ENCODE data around the gene IGF1R.

DNA sequence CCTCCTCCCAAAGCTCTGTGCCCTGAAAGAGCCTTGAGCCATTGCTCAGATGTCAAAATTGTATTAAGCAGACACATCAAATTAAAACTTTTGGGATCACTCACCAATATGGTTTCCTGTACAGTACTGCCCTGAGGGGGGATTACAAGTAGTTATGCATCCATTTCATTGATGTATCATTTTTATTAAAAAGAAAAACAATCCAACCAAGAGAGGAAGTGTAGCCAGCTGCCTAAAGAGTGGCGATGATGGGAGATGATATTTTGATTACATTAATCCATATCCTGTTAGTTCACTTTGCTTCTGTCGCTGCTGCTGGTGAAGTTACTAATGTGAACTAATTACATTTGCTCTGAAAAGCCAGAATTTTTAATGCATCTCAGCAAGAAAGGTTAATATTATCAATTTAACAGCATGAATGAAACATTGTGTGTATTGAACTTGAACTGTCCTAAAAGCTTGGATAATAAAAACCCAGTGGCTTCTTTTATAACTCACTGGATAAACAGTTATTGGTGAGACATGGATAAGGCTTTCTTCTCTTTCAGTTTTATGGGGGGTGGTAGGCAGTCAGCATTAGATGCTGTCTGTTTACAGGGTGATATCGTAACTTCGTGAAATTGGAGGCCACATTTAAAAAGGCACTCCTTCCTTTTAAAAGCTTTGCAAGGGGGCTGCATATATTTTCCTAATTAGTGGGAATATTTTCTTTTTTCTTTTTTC lies 87.7 kb downstream of the IGF1R start:
- no peak for TF ChIP-seq PHF5A (CRISPR knock-in tag; IDR thresholded peaks at IDR 0.05; ENCODE audit: low read depth, unreplicated experiment)
- no peak for TF ChIP-seq ZNF589 (CRISPR knock-in tag; conservative IDR thresholded peaks at IDR 0.05)
- TF ChIP-seq, protein P1, sequence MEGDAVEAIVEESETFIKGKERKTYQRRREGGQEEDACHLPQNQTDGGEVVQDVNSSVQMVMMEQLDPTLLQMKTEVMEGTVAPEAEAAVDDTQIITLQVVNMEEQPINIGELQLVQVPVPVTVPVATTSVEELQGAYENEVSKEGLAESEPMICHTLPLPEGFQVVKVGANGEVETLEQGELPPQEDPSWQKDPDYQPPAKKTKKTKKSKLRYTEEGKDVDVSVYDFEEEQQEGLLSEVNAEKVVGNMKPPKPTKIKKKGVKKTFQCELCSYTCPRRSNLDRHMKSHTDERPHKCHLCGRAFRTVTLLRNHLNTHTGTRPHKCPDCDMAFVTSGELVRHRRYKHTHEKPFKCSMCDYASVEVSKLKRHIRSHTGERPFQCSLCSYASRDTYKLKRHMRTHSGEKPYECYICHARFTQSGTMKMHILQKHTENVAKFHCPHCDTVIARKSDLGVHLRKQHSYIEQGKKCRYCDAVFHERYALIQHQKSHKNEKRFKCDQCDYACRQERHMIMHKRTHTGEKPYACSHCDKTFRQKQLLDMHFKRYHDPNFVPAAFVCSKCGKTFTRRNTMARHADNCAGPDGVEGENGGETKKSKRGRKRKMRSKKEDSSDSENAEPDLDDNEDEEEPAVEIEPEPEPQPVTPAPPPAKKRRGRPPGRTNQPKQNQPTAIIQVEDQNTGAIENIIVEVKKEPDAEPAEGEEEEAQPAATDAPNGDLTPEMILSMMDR (CRISPR knock-in tag; IDR thresholded peaks at IDR 0.05): no peak
- no peak for TF ChIP-seq POLR2A (IDR thresholded peaks at IDR 0.05; ENCODE audit: insufficient read depth in 1 of 2, low read depth in 2 of 2, low read length in 2 of 2)
- TF ChIP-seq ESRRA (CRISPR knock-in tag; IDR thresholded peaks at IDR 0.05; ENCODE audit: low read depth): no peak
- no peak for TF ChIP-seq ZC3H4 (CRISPR knock-in tag; IDR thresholded peaks at IDR 0.05; ENCODE audit: borderline replicate concordance)
- no peak for TF ChIP-seq MED13 (CRISPR knock-in tag; IDR thresholded peaks at IDR 0.05)
- TF ChIP-seq CEBPG (CRISPR knock-in tag; IDR thresholded peaks at IDR 0.05): no peak
- no peak for TF ChIP-seq ZFP36L1 (CRISPR knock-in tag; IDR thresholded peaks at IDR 0.05)
- no peak for TF ChIP-seq POLR2AphosphoS5 (IDR thresholded peaks at IDR 0.05; ENCODE audit: low read depth, low read length)
- no peak for TF ChIP-seq NR2F1 (CRISPR knock-in tag; IDR thresholded peaks at IDR 0.05)
- TF ChIP-seq SRSF4 (IDR thresholded peaks at IDR 0.05; ENCODE audit: low read depth, low read length, poor library complexity, severe bottlenecking): no peak
